ENCODE data around the gene MGA. TPM values are rescaled to one million over a fixed set of nuclear protein-coding genes. Genes with fewer than 3 reads are reported as not detected.
A peak's percentile ranks its signal among the peaks of the same experiment; 100 is the strongest.

Gene MGA
- total and polyA plus RNA-seq, 2 of the 8 experiments (the other 6 are each of a cell fraction or from before 2014, with no cell fraction given), result 7.6 to 53.2 TPM

DNA sequence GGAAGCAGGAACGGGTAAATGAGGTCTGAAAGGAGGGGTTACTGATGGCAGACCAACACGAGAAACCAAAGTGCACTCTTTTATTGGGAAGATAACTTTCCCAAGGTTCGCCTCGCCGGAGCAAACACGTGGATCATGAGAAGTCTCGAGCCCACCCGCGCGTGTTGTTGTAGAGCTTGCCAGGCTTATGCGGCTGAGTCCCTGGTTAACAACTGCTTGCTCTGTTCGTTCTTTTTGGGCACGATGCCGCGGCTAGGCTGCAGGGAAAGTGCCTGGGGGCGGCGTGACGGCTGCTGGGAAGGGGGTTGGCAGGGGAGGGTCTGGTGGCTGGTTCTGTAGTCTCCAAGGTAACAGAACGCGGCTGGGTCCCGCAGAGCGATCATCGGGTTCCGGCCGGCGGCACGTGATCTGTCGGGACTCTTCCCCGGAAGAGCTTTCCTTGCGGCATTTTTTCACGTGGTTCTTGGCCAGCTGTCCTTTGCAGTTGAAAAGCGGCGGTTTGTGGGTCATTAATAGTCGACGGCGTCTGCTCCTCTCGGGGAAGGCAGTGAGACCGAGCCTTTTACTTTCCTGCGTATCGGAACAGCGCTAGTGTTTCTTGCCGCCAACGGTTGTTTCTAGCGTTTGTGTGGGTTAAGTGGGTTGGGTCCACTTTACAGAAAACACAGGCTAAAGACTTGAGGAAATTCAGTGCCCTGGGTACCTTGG, 1.5 kb downstream of the MGA start (continued):
- TF ChIP-seq CHD7 (IDR thresholded peaks at IDR 0.05; ENCODE audit: insufficient replicate concordance, low read length), result no peak
- no peak for TF ChIP-seq SIRT6 (IDR thresholded peaks at IDR 0.05; ENCODE audit: low read length)
- peak; percentile 78; the same call in 1 of the 2 replicates for TF ChIP-seq E2F6 (IDR thresholded peaks at IDR 0.05)
- no peak for TF ChIP-seq FOSL1 (IDR thresholded peaks at IDR 0.05; ENCODE audit: insufficient read depth, low read depth, low read length)
- no peak for TF ChIP-seq JUN (IDR thresholded peaks at IDR 0.05; ENCODE audit: low read depth, low read length)
- no peak for TF ChIP-seq YY1 (IDR thresholded peaks at IDR 0.05; ENCODE audit: low read depth, low read length)
- TF ChIP-seq BRCA1 (IDR thresholded peaks at IDR 0.05; ENCODE audit: low read depth, low read length), result no peak
- 0 out of 4 replicates have a peak, but pooled peaks of 1 of the 2 experiments have one; percentile 60 for TF ChIP-seq HDAC2 (IDR thresholded peaks at IDR 0.05; ENCODE audit: borderline replicate concordance in 1 of 2, low read depth in 2 of 2, low read length in 2 of 2)
- no peak for TF ChIP-seq CEBPB (IDR thresholded peaks at IDR 0.05; ENCODE audit: low read depth, low read length)
- no peak for TF ChIP-seq CBX8 (IDR thresholded peaks at IDR 0.05; ENCODE audit: borderline replicate concordance, low read depth, low read length)

Data from H1 (cell line).